SU-DHL-6 (cell line): ENCODE results near the gene MAP2K5.

Experiments used
- CTCF ChIP-seq: fragments of 200-600 bp; sonication (generic); IDR thresholded peaks from one replicate; pipeline ENCODE4 v1.5.1; 2017; ENCODE audit warnings: antibody characterized with exemption, mild to moderate bottlenecking, low read length, moderate library complexity; ENCODE audit not compliant: insufficient read depth, poor library complexity, severe bottlenecking
- EZH2phosphoT487 ChIP-seq: fragments of 200-600 bp; sonication (generic), shearing (Covaris generic); conservative IDR thresholded peaks from 2 replicates; pipeline ENCODE4 v1.6.1; 2018; ENCODE audit warnings: mild to moderate bottlenecking, antibody characterized with exemption, low read length, moderate library complexity, mixed read lengths

- TF ChIP-seq CTCF (no peak), EZH2phosphoT487 (no peak)
Observed at GRCh38 chr15:67690936-67691335, 148.4 kb downstream of the MAP2K5 start.
